Astrocyte of the spinal cord (primary cell): ENCODE data around the gene RADX.
"Not testable (repeated sequence)": the region's sequence is repeated elsewhere in the genome, so short reads cannot be mapped to it uniquely, and the experiment has no call there.

ENCODE experiments used
- DNase-seq: peaks from one replicate; pipeline ENCODE4 v3.0.0; 2011; ENCODE audit warnings: low read depth, low spot score
- H3K4me3 ChIP-seq: 2 replicates; pipeline ENCODE4 v1.5.1; 2011; ENCODE audit warnings: low read depth, mild to moderate bottlenecking, low read length, moderate library complexity
- CTCF ChIP-seq: IDR thresholded peaks from 2 replicates; pipeline ENCODE4 v1.5.1; 2012; ENCODE audit warnings: low read depth, mild to moderate bottlenecking, low read length, inconsistent platforms
- in situ Hi-C: cut with HindIII; loops from 2 replicates; pipeline ENCODE4 v1.10.0; 2017; ENCODE audit warnings: low sequenced_read_pairs

The RADX gene

GRCh38 chrX:106621836-106622235 lies 10.1 kb downstream of the RADX start:
- no peak overlapping the region for H3K4me3 ChIP-seq
- DNase-seq = no peak
- TF ChIP-seq CTCF = no peak
- in situ Hi-C loops = no loop called here

GRCh38 chrX:106626789-106627188 lies 15.0 kb downstream of the RADX start:
- DNase-seq = no peak
- H3K4me3 ChIP-seq = no peak overlapping the region
- in situ Hi-C loops = no loop called here
- TF ChIP-seq CTCF = no peak

- DNase-seq = no peak
- no peak overlapping the region for H3K4me3 ChIP-seq
- no peak for TF ChIP-seq CTCF
- in situ Hi-C loops = no loop called here
Observed at GRCh38 chrX:106631615-106632014, 19.8 kb downstream of the RADX start.

- no peak for TF ChIP-seq CTCF
- H3K4me3 ChIP-seq = no peak overlapping the region
- no peak for DNase-seq
- in situ Hi-C loops = no loop called here
Observed at GRCh38 chrX:106649523-106650428, 38.0 kb downstream of the RADX start.

GRCh38 chrX:106653625-106654024 lies 41.8 kb downstream of the RADX start:
- in situ Hi-C loops, H3K4me3 ChIP-seq, DNase-seq: not testable (repeated sequence)

GRCh38 chrX:106670631-106671030 lies 58.9 kb downstream of the RADX start:
- DNase-seq = peak; percentile 8
- in situ Hi-C loops = no loop called here
- H3K4me3 ChIP-seq = no peak overlapping the region
- TF ChIP-seq CTCF = no peak

GRCh38 chrX:106672527-106672926 lies 60.7 kb downstream of the RADX start:
- no peak for TF ChIP-seq CTCF
- H3K4me3 ChIP-seq = no peak overlapping the region
- no peak for DNase-seq
- in situ Hi-C loops = no loop called here
